Right lung (tissue), 10 donors: ENCODE data around the gene WNT2. TPM values are rescaled to one million over a fixed set of nuclear protein-coding genes. Genes with fewer than 3 reads are reported as not detected.
A peak's percentile ranks its signal among the peaks of the same experiment; 100 is the strongest.

ENCODE experiments used
- DNase-seq, 2 donors: peaks; one replicate each; pipeline ENCODE4 v3.0.0-alpha.2; 2013
- long read RNA-seq, 8 donors: transcript quantifications; one replicate each; lab custom pipeline, GENCODE V29; 2026
- polyA plus RNA-seq, 5 donors: library from polyadenylated mRNA; unstranded; fragments of 120-200 nt; gene quantifications; one replicate each; pipeline versions ENCODE4 v1.2.1 to v1.2.3, GENCODE V29; 2013; ENCODE audit warnings: inconsistent platforms in 1 of 5, low replicate concordance in 1 of 5; ENCODE audit not compliant: insufficient read length in 5 of 5, insufficient read depth in 1 of 5

WNT2 gene
- 100 to 1,000 TPM; 138 to 163 (median 140) TPM for polyA plus RNA-seq
- long read RNA-seq, donor 1, transcript WNT2-201 (5 exons, 2,907 nt): major isoform, 99 of 121 reads
- long read RNA-seq, donor 1, transcript WNT2-202 (5 exons, 1,768 nt): minor isoform, 8 of 121 reads
- long read RNA-seq, donor 1, partial matches to known transcripts: 12 of 121 reads
- long read RNA-seq, donor 1, other reads (novel, unspliced or antisense): 0 of 121 reads
- long read RNA-seq, donor 2, transcript WNT2-201 (5 exons, 2,907 nt): major isoform, 47 of 51 reads
- long read RNA-seq, donor 2, partial matches to known transcripts: 0 of 51 reads
- long read RNA-seq, donor 2, other reads (novel, unspliced or antisense): 0 of 51 reads
- long read RNA-seq, donor 3, transcript WNT2-201 (5 exons, 2,907 nt): major isoform, 55 of 63 reads
- long read RNA-seq, donor 3, partial matches to known transcripts: 5 of 63 reads
- long read RNA-seq, donor 3, other reads (novel, unspliced or antisense): 0 of 63 reads
- long read RNA-seq, donor 4, transcript WNT2-201 (5 exons, 2,907 nt): major isoform, 25 of 32 reads
- long read RNA-seq, donor 4, partial matches to known transcripts: 6 of 32 reads
- long read RNA-seq, donor 4, other reads (novel, unspliced or antisense): 0 of 32 reads
- long read RNA-seq, donor 5, transcript WNT2-201 (5 exons, 2,907 nt): major isoform, 108 of 130 reads
- long read RNA-seq, donor 5, partial matches to known transcripts: 13 of 130 reads
- long read RNA-seq, donor 5, other reads (novel, unspliced or antisense): 5 of 130 reads
- long read RNA-seq, donor 6, transcript WNT2-201 (5 exons, 2,907 nt): major isoform, 86 of 93 reads
- long read RNA-seq, donor 6, transcript WNT2-202 (5 exons, 1,768 nt): minor isoform, 5 of 93 reads
- long read RNA-seq, donor 6, partial matches to known transcripts: 0 of 93 reads
- long read RNA-seq, donor 6, other reads (novel, unspliced or antisense): 0 of 93 reads
- long read RNA-seq, donor 7, transcript WNT2-201 (5 exons, 2,907 nt): major isoform, 71 of 72 reads
- long read RNA-seq, donor 7, partial matches to known transcripts: 0 of 72 reads
- long read RNA-seq, donor 7, other reads (novel, unspliced or antisense): 0 of 72 reads
- long read RNA-seq, donor 8, transcript WNT2-201 (5 exons, 2,907 nt): major isoform, 34 of 37 reads
- long read RNA-seq, donor 8, partial matches to known transcripts: 0 of 37 reads
- long read RNA-seq, donor 8, other reads (novel, unspliced or antisense): 0 of 37 reads

GRCh38 chr7:117322741-117323304, at the start of gene WNT2:
Gene WNT2 (minus strand): TSS chr7:117323058. CDS start chr7:117322989, 69 bp downstream.
- DNase-seq: peak; percentile 56 to 70

GRCh38 chr7:117372073-117372472, 49.2 kb upstream of the WNT2 start:
- no peak for DNase-seq

- peak; percentile 87 to 90 for DNase-seq
Measured at GRCh38 chr7:117364339-117365080, 41.7 kb upstream of the WNT2 start.

GRCh38 chr7:117362294-117362888, 39.5 kb upstream of the WNT2 start:
- DNase-seq: no peak

DNA sequence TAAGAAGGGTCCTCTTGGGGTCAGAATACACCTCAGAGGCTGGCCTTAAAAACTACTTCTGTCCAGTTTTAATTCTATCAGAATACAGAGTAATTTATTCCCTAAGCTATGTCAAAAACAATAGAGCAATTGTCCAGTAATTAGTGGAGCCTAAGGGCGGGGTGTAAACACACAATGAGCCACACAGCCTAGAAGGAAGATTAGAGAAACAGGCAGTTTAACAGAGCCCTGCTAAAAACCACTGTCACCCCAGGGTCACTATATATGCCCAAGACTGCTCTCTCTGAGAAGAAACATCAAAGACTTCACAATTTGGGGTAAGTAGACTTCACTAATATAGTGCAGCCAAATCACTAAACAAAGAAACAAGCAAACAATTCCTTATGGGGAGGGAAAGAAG, 27.2 kb upstream of the WNT2 start:
- no peak for DNase-seq

DNA sequence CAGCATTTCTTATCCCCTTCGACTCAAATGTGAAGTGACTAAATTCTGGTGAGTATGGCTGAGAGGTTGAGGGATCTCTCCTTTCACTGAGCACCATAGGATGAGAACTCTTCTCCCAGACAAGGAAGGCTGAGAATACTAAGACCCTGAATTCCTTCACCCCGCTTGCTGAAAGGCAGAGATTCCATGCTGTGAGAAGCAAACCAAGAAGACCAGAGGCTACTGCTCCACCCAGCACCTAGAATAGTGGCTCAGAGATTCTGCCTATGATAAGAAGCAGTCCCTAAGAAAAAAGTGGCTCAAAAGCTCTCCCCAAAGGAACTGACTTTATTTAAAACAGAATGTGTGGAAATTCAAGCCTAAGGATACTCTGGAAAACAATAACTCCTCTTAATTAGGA, 26.7 kb upstream of the WNT2 start:
- no peak for DNase-seq

DNA sequence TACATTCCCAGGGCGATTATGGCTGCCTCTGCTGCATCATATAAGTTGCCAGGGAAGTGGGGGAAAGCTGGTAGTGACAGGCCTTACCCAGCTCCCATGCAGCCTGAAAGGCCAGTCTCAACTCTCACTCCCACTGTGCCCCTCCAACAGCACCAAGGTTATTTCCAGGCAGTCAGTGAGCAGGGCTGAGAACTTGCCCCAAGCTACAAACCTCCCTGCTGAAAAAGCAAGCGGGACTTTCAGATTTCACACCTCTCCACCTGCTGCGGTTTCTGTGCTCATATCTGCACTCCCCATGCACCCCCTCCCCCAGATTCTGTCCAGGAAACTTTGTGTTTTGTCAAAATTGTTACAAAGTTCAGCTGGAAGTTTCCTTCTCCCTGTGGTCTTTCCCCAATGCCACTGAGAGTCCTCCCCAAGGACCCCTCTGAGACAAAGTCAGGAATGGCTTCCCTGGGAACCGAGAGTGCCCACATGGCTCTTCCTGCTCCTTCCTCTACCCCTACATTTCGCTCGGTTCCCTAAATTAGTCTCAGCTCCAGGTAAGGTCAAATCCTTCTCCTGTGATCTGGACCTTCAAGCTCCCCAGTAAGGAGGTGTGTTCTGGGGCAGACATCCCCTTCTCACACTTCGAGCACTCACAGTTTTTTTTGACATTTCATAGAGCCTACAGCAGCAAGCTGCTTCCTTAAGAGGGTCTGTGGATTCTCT, 25.3 kb upstream of the WNT2 start:
- no peak for DNase-seq

DNA sequence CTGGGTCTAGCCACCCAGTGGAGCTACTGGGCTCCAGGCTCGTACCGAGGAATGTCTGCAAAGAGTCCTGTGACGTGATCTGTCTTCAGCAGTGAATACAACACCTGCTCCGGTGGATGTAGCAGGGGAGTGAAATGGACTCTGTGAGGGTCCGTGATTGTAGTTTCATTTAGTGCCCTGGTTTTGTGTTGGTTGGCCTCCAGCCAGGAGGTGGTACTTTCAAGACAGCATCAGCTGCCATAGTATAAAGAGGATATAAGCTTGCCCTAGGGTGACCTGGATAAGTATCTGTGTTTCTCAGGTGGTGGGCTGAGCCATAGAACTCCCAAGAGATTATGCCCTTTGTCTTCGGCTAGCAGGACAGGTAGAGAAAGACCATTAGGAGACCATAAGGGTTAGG, 24.6 kb upstream of the WNT2 start:
- no peak for DNase-seq

DNA sequence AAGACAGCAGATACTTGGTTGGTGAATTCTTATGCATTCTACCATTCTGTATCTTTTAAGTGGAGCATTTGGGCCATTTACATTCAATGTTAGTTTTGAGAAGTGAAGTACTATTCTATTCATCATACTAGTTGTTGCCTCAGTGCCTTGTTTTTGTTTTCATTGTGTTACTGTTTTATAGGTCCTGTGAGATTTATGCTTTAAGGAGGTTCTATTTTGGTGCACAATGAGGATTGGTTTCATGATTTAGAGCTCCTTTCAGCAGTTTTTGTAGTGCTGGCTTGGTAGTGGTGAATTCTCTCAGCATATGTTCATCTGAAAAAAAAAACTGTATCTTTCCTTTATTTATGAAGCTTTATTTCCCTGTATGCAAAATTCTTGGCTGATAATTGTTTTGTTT, 23.3 kb upstream of the WNT2 start:
- no peak for DNase-seq

DNA sequence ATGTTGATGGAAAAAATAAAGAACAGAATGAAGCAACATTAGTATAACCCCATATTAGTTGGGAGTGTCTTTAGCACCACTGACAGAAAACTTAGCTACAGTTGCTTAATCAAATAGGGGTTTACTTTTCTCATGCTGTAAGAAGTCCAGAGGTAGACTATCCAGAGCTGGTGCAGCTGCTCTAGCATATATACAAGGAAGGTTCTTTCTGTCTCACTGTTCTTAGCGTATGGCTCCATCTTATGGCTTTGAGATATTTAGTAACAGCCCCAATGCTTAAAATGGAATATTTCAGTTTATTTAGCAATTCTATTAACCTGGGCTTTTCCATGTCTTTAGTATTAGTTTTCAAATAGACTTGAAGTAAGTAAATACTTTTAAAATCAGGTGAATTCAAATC, 15.2 kb upstream of the WNT2 start:
- no peak for DNase-seq

GRCh38 chr7:117333168-117333567, 10.3 kb upstream of the WNT2 start:
- no peak for DNase-seq

GRCh38 chr7:117332031-117332430, 9.2 kb upstream of the WNT2 start:
- no peak for DNase-seq

GRCh38 chr7:117325836-117326235, 3.0 kb upstream of the WNT2 start:
- DNase-seq: no peak

DNA sequence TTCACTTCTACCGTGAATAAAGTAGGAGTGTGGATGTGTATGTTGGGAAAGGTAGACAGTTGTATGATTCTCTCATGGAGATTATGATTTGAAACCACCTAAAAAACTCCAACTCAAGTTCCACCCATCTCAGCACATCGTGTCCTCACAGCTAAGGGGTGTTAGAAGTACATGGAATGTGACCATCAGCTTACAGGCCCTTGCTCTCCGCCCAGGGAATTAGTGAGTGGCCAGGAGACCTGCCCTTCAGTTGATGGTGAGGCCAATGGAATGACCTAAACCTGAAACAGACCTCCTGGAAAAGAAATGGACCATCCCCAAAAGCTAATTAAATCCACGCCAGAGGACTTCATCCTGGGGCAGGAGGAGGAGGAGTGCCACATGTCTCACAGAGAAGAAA, 2.1 kb upstream of the WNT2 start:
- DNase-seq: no peak

GRCh38 chr7:117323851-117324711, 1.2 kb upstream of the WNT2 start:
- DNase-seq: peak; percentile 94 to 95

DNA sequence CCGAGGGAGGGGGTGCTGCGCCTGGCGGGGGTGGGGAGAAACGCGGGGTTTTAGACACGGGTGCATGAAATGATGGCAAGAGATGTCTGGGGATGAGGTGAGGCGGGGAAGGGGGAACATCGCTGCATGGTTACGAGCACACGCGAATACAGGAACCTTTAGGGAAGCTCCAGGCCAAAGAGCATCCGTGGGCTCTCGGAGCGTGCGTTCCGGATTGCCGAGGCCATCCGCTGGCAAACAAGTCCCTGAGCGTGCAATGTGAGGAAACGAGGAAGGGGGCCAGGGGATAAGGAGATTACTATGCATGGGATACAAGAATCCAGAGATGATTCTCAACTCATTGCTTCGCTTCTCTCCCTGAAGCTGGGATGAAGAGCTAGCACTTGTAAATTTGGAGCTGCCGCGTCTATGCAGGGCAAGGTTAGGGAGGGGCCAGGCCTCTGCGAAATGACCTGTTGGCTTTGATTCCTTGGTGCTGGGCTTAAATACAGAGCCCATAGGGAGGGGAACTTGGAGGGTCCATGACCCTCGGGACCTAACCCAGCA, 520 bp upstream of the WNT2 start:
- peak; percentile 47 to 50 for DNase-seq

DNA sequence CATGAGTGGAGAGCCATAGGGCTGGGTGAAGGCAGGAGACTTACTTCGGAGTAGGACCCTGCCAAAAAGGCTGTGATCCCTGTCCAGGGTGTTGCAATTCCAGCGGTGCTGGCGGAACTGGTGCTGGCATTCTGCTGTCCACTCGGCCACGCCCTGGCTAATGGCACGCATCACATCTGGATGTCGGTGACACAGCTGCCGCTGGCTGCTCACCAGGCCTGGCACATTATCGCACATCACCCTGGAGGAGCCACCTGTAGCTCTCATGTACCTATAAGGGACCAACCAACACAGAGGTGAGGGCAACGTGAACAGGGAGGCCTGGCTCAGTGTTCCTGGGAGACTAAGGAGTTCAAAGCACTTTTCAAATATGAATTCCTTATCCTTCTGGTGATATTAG, 2.3 kb downstream of the WNT2 start:
- peak in 1 of 2 donors; percentile 6 for DNase-seq

DNA sequence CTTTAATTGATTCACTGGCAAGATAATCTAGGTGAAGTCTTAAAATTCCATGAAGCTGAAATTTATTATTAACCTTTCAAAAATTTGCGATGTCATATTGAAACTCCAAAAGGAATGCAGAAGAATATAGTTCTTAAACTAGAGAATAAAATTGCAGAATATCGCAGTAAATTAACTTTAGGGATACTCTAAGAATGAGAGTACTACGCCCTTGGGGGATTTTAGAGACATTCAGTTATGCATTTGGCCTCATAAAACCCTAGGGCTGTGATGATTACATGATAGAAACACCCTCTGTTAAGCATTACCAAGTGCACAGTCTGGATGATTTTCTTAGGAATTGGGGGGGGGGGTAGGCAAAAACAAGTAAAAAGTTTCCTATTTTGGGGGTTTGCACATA, 3.7 kb downstream of the WNT2 start:
- DNase-seq: no peak
